Measurements from ENCODE around the gene ALS2CL. TPM values are rescaled to one million over a fixed set of nuclear protein-coding genes. Genes with fewer than 3 reads are reported as not detected.

ALS2CL gene
- total and polyA plus RNA-seq, 2 donors (not counting 3 experiments of a cell fraction or from before 2014, with no cell fraction given): 7.8 to 10.1 TPM

- BruUV-seq (replicated peaks): no TSS peak
- no peak for DNase-seq (ENCODE audit: low read depth, low spot score)
- Histone ChIP-seq H3K27ac (ENCODE audit: insufficient read depth, low read depth, low read length) (no peak overlapping the region), H3K9me1 (replicated peaks; ENCODE audit: control insufficient read depth, extremely low read depth, insufficient read depth, low read length) (no peaks in the 10 kb centered on the region), H3K9me3 (replicated peaks; ENCODE audit: control insufficient read depth, insufficient read depth, low read length) (no peaks in the 10 kb centered on the region), H3K4me3 (replicated peaks in 1 of 3; ENCODE audit: insufficient read depth in 1 of 3, low read depth in 1 of 3, low read length in 3 of 3) (no peak overlapping the region), H3K79me2 (ENCODE audit: control insufficient read depth, insufficient read depth, low read length) (no peaks in the 10 kb centered on the region), H3K27me3 (ENCODE audit: control insufficient read depth in 2 of 2, insufficient read depth in 2 of 2, low read length in 2 of 2) (no peaks in the 10 kb centered on the region), H3K9ac (replicated peaks; ENCODE audit: extremely low read depth, insufficient read depth, low read length) (no peak overlapping the region), H4K20me1 (replicated peaks; ENCODE audit: control insufficient read depth, extremely low read depth, insufficient read depth, low read length) (no peaks in the 10 kb centered on the region), H3K36me3 (ENCODE audit: control insufficient read depth in 2 of 2, extremely low read depth in 1 of 2, insufficient read depth in 2 of 2, low read length in 2 of 2) (no peaks in the 10 kb centered on the region), H3K4me2 (ENCODE audit: insufficient read depth, low read length) (no peak overlapping the region), H2AFZ (ENCODE audit: low read depth, low read length) (no peak overlapping the region), H3K4me1 (ENCODE audit: control insufficient read depth, extremely low read depth, insufficient read depth, low read length) (no peaks in the 10 kb centered on the region)
- ChIA-PET POLR2A (no interaction called here), CTCF (no interaction called here)
- dilution Hi-C loops (cut with MboI; ENCODE audit: extremely low pct_ligation_motif_present, low sequenced_read_pairs): no loop called here
- intact Hi-C loops (cut with micrococcal nuclease): no loop called here
- FAIRE-seq: no peak
- TF ChIP-seq EZH2 (IDR thresholded peaks at IDR 0.05; ENCODE audit: borderline replicate concordance, low read depth, low read length, severe bottlenecking) (no peak), FOS (IDR thresholded peaks at IDR 0.05; ENCODE audit: borderline replicate concordance, insufficient read depth, low read length) (no peak), MAX (IDR thresholded peaks at IDR 0.05; ENCODE audit: insufficient read depth, insufficient read length) (no peak), JUN (IDR thresholded peaks at IDR 0.05; ENCODE audit: borderline replicate concordance, insufficient read depth, insufficient read length, low read depth) (no peak), CTCF (IDR thresholded peaks at IDR 0.05; ENCODE audit: extremely low read depth in 1 of 2, insufficient read depth in 1 of 2, low read depth in 1 of 2, low read length in 2 of 2) (no peak), POLR2AphosphoS5 (IDR thresholded peaks at IDR 0.05; ENCODE audit: insufficient read depth, low read depth, low read length) (no peak), POLR2A (IDR thresholded peaks at IDR 0.05; ENCODE audit: low read depth, low read length) (no peak), MYC (IDR thresholded peaks at IDR 0.05; ENCODE audit: low read depth, low read length) (no peak), GATA2 (IDR thresholded peaks at IDR 0.05; ENCODE audit: insufficient read depth, insufficient read length, low read depth, low read length) (no peak)
These were observed 26.3 kb downstream of the ALS2CL start for GRCh38 chr3:46667061-46667621.

All from endothelial cell of umbilical vein (primary cell).